IMR-90 (cell line): ENCODE results near the gene USP31. TPM values are rescaled to one million over a fixed set of nuclear protein-coding genes. Genes with fewer than 3 reads are reported as not detected.

ENCODE experiments used
- ATAC-seq: fragments of 200-7000 bp; cut with Tn5 transposase; 2 replicates; pipeline ENCODE4 v1.9.1; 2020; ENCODE audit warnings: low read depth, mild to moderate bottlenecking, moderate library complexity
- BruUV-seq: library from RNA; stranded (reverse); fragments of 400-500 nt; replicated peaks from 2 replicates; lab custom pipeline; 2021; lab: Mats Ljungman, UMichigan
- CTCF ChIA-PET: fragments of 300-600 bp; formaldehyde crosslinking; extraction: SDS; loops from one replicate; lab custom pipeline; 2021; ENCODE audit warnings: antibody characterized with exemption; lab: Yijun Ruan, JAX
- POLR2A ChIA-PET: fragments of 300-600 bp; sonication (Branson Sonifier 250); formaldehyde crosslinking; loops from one replicate; lab custom pipeline; 2022; ENCODE audit warnings: antibody characterized with exemption; ENCODE audit not compliant: unreplicated experiment; lab: Charles Lee
- DNase-seq: peaks from one replicate; pipeline ENCODE4 v3.0.0; 2013
- H2AFZ ChIP-seq: replicated peaks from 2 replicates; pipeline ENCODE3; 2013; ENCODE audit warnings: low read length, mild to moderate bottlenecking; ENCODE audit not compliant: poor library complexity
- H2AK5ac ChIP-seq: 2 replicates; pipeline ENCODE4 v1.6.1; 2013; ENCODE audit warnings: low read depth, low read length, inconsistent platforms
- H2AK9ac ChIP-seq: replicated peaks from 2 replicates; pipeline ENCODE3; 2013; ENCODE audit warnings: mild to moderate bottlenecking, low read depth, low read length, moderate library complexity; ENCODE audit not compliant: poor library complexity
- H2BK120ac ChIP-seq: 2 replicates; pipeline ENCODE4 v1.6.1; 2013; ENCODE audit warnings: low read depth, low read length, inconsistent platforms
- H2BK15ac ChIP-seq: 3 replicates; pipeline ENCODE4 v1.6.1; 2013; ENCODE audit warnings: low read depth, low read length, inconsistent platforms
- H2BK20ac ChIP-seq: 2 replicates; pipeline ENCODE4 v1.6.1; 2013; ENCODE audit warnings: low read depth, mild to moderate bottlenecking, inconsistent platforms, low read length, moderate library complexity
- H2BK5ac ChIP-seq: 2 replicates; pipeline ENCODE4 v1.6.1; 2013; ENCODE audit warnings: mild to moderate bottlenecking, low read depth, low read length, inconsistent platforms; ENCODE audit not compliant: poor library complexity, severe bottlenecking
- H3K14ac ChIP-seq: replicated peaks from 2 replicates; pipeline ENCODE4 v1.6.1; 2013; ENCODE audit warnings: low read depth, low read length, inconsistent platforms
- H3K18ac ChIP-seq: 2 replicates; pipeline ENCODE4 v1.6.1; 2013; ENCODE audit warnings: low read depth, low read length, control low read depth
- H3K23ac ChIP-seq: 2 replicates; pipeline ENCODE4 v1.6.1; 2013; ENCODE audit warnings: low read depth, low read length, inconsistent platforms
- H3K27ac ChIP-seq: 2 replicates; pipeline ENCODE4 v1.5.1; 2013; ENCODE audit warnings: mild to moderate bottlenecking, control low read depth, low read length; ENCODE audit not compliant: insufficient read depth
- H3K27me3 ChIP-seq: 2 replicates; pipeline ENCODE4 v1.6.1; 2013; ENCODE audit warnings: low read length; ENCODE audit not compliant: control insufficient read depth, insufficient read depth
- H3K36me3 ChIP-seq: 2 replicates; pipeline ENCODE4 v1.6.1; 2013; ENCODE audit warnings: low read length, mixed read lengths; ENCODE audit not compliant: control insufficient read depth, insufficient read depth
- H3K4ac ChIP-seq: 2 replicates; pipeline ENCODE4 v1.6.1; 2013; ENCODE audit warnings: low read depth, low read length, inconsistent platforms
- H3K4me1 ChIP-seq: 2 replicates; pipeline ENCODE4 v1.6.1; 2013; ENCODE audit warnings: low read length, mixed read lengths; ENCODE audit not compliant: control insufficient read depth, insufficient read depth
- H3K4me2 ChIP-seq: 2 replicates; pipeline ENCODE4 v1.6.1; 2013; ENCODE audit warnings: low read depth, mild to moderate bottlenecking, control low read depth, low read length, moderate library complexity
- H3K4me3 ChIP-seq: 2 replicates; pipeline ENCODE4 v1.5.1; 2013; ENCODE audit warnings: low read depth, mild to moderate bottlenecking, control low read depth, low read length, moderate library complexity; ENCODE audit not compliant: insufficient read depth
- H3K56ac ChIP-seq: 2 replicates; pipeline ENCODE4 v1.6.1; 2013; ENCODE audit warnings: low read length, inconsistent platforms; ENCODE audit not compliant: insufficient read depth; ENCODE audit errors: extremely low read depth
- H3K79me1 ChIP-seq, 2 experiments: 2 replicates each; pipeline ENCODE4 v1.6.1; 2013; ENCODE audit warnings: low read length in 2 of 2, inconsistent platforms in 1 of 2, low read depth in 1 of 2
- H3K9ac ChIP-seq: 2 replicates; pipeline ENCODE4 v1.6.1; 2013; ENCODE audit warnings: low read depth, low read length, control low read depth
- H3K9me1 ChIP-seq: 2 replicates; pipeline ENCODE4 v1.6.1; 2013; ENCODE audit warnings: low read length, inconsistent platforms; ENCODE audit not compliant: insufficient read depth
- H3K9me3 ChIP-seq: 2 replicates; pipeline ENCODE4 v1.6.1; 2013; ENCODE audit warnings: low read length; ENCODE audit not compliant: control insufficient read depth, insufficient read depth
- H4K20me1 ChIP-seq: 2 replicates; pipeline ENCODE4 v1.6.1; 2013; ENCODE audit warnings: low read length, inconsistent platforms; ENCODE audit not compliant: insufficient read depth
- H4K5ac ChIP-seq: 2 replicates; pipeline ENCODE4 v1.6.1; 2013; ENCODE audit warnings: mild to moderate bottlenecking, low read depth, low read length, control low read depth
- H4K8ac ChIP-seq, 2 experiments: 2 replicates each; pipeline ENCODE4 v1.6.1; 2013; ENCODE audit warnings: low read depth in 2 of 2, low read length in 2 of 2, control low read depth in 1 of 2, inconsistent platforms in 1 of 2
- H4K91ac ChIP-seq: 2 replicates; pipeline ENCODE4 v1.6.1; 2013; ENCODE audit warnings: low read depth, low read length, inconsistent platforms; ENCODE audit not compliant: insufficient read depth
- CTCF ChIP-seq: conservative IDR thresholded peaks from 2 replicates; pipeline ENCODE4 v1.5.1; 2012; ENCODE audit warnings: mild to moderate bottlenecking, low read depth, low read length, improper control_type of control experiment
- SMC3 ChIP-seq: fragments of 150-350 bp; IDR thresholded peaks from 2 replicates; pipeline ENCODE4 v1.6.1; 2016; ENCODE audit warnings: low read depth, mild to moderate bottlenecking, antibody characterized with exemption, low read length, moderate library complexity
- WGBS, 2 experiments: methylation state at CpG; one replicate each; pipeline versions ENCODE4 v1.1.5 to v1.1.7; 2013; ENCODE audit warnings: missing lambda C conversion rate in 2 of 2; ENCODE audit not compliant: insufficient read length in 1 of 2; ENCODE audit errors: extremely low coverage in 2 of 2; 5-methylcytosine and 5-hydroxymethylcytosine counted together
- dilution Hi-C: fragments of 300-500 bp; cut with HindIII; formaldehyde crosslinking; loops from one replicate; pipeline ENCODE4 v1.14.3; 2018; ENCODE audit warnings: low sequenced_read_pairs; ENCODE audit not compliant: unreplicated experiment
- in situ Hi-C: fragments of 300-500 bp; cut with MboI; formaldehyde crosslinking; loops from 3 replicates; pipeline ENCODE4 v1.14.3; 2019; ENCODE audit warnings: low sequenced_read_pairs, inconsistent platforms, mixed read lengths
- intact Hi-C: fragments of 100-400 bp; cut with micrococcal nuclease; formaldehyde crosslinking; loops from 2 replicates; pipeline ENCODE4 v1.10.0; 2022
- polyA plus RNA-seq, 3 experiments: library from polyadenylated mRNA; depleted of rRNA; stranded (reverse); fragments of >200 nt; gene quantifications; 2 replicates each; pipeline ENCODE4 v1.2.3, GENCODE V29; 2012; ENCODE audit warnings: low replicate concordance in 1 of 3
- total RNA-seq: library from RNA; depleted of rRNA; stranded (reverse); fragments of >200 nt; gene quantifications from 2 replicates; pipeline ENCODE4 v1.2.3, GENCODE V29; 2012

Gene USP31
- total and polyA plus RNA-seq, 2 of the 4 experiments (the other 2 are of a cell fraction), result 2.9 to 3.4 TPM

- H3K4me2 ChIP-seq, result no peak overlapping the region
- H2BK5ac ChIP-seq, result no peak overlapping the region
- H3K27ac ChIP-seq, result no peak overlapping the region
- no peak overlapping the region for H4K91ac ChIP-seq
- H3K4me1 ChIP-seq, result no peaks in the 10 kb centered on the region
- dilution Hi-C loops (no loop called here), intact Hi-C loops (no loop called here), in situ Hi-C loops (no loop called here)
- no peak overlapping the region for H2AK9ac ChIP-seq
- WGBS, 2 experiments, result 28% methylated on average over 6 of the region's 7 CpGs; no CpG with 5 or more reads in 1 of the 2 experiments
- no TSS peak for BruUV-seq
- ChIA-PET POLR2A (no interaction called here), CTCF (no interaction called here)
- H3K27me3 ChIP-seq, result peaks cover 4% of the 10 kb centered on the region
- H2AK5ac ChIP-seq, result no peak overlapping the region
- H3K4me3 ChIP-seq, result no peak overlapping the region
- no peak overlapping the region for H2AFZ ChIP-seq
- H3K9me3 ChIP-seq, result no peaks in the 10 kb centered on the region
- no peaks in the 10 kb centered on the region for H3K9me1 ChIP-seq
- H2BK20ac ChIP-seq, result no peak overlapping the region
- H3K18ac ChIP-seq, result no peak overlapping the region
- TF ChIP-seq CTCF, result peak; percentile 21; the same call in 1 of the 2 replicates
- no peak for TF ChIP-seq SMC3
- no peak overlapping the region for H4K5ac ChIP-seq
- H3K79me1 ChIP-seq, result no peaks in the 10 kb centered on the region
- no peak overlapping the region for H3K4ac ChIP-seq
- no peak overlapping the region; the same call in 1 of the 2 replicates for H3K56ac ChIP-seq
- H4K8ac ChIP-seq, result no peak overlapping the region
- H2BK120ac ChIP-seq, result no peak overlapping the region
- H3K9ac ChIP-seq, result no peak overlapping the region
- no peak overlapping the region for H3K23ac ChIP-seq
- no peak overlapping the region for H3K14ac ChIP-seq
- ATAC-seq (no peak), DNase-seq (no peak)
- no peaks in the 10 kb centered on the region for H3K36me3 ChIP-seq
- no peak overlapping the region for H2BK15ac ChIP-seq
- no peaks in the 10 kb centered on the region for H4K20me1 ChIP-seq
Observed at GRCh38 chr16:23155445-23156049, 6.3 kb upstream of the USP31 start.
